Peyer's patch (tissue), 4 donors: ENCODE results near the gene CCDC18.
"Not testable (repeated sequence)": the region's sequence is repeated elsewhere in the genome, so short reads cannot be mapped to it uniquely, and the experiment has no call there.

Experiments used
- CTCF ChIP-seq, 6 experiments: fragments of 450-650 bp in 4 of 6; fragments of 200-600 bp in 2 of 6; sonication (generic) in 1 of 6; IDR thresholded peaks; one replicate each; pipeline ENCODE4 v1.5.1; 2017 to 2019; ENCODE audit warnings: antibody characterized with exemption in 6 of 6, mild to moderate bottlenecking in 3 of 6, moderate library complexity in 1 of 6
- POLR2A ChIP-seq, 2 donors: fragments of 450-650 bp; IDR thresholded peaks; one replicate each; pipeline ENCODE4 v1.5.1; 2017; ENCODE audit warnings: antibody characterized with exemption in 2 of 2, mild to moderate bottlenecking in 2 of 2, moderate library complexity in 2 of 2

- not testable (repeated sequence) for TF ChIP-seq CTCF, POLR2A (IDR thresholded peaks at IDR 0.05)
Measured at GRCh38 chr1:93174638-93175037, 5.9 kb upstream of the CCDC18 start.
